H1 (cell line): Measurements from ENCODE around the gene CETN1. TPM values are rescaled to one million over a fixed set of nuclear protein-coding genes. Genes with fewer than 3 reads are reported as not detected.

Experiments used
- CTCF ChIA-PET: fragments of 300-600 bp; sonication (Branson Sonifier 250); formaldehyde crosslinking; loops from one replicate; lab custom pipeline; 2021; ENCODE audit not compliant: partially characterized antibody; lab: Charles Lee
- POLR2A ChIA-PET: fragments of 300-600 bp; sonication (Branson Sonifier 250); formaldehyde crosslinking; loops from one replicate; lab custom pipeline; 2021; ENCODE audit warnings: inconsistent platforms; ENCODE audit not compliant: partially characterized antibody; lab: Charles Lee
- DNase-seq, 2 experiments: peaks; one replicate each; pipeline versions ENCODE4 v3.0.0 to v3.0.0-alpha.2; 2010 to 2022; ENCODE audit warnings: low spot score in 2 of 2, low read depth in 1 of 2, mixed read lengths in 1 of 2
- FAIRE-seq: peaks from 2 replicates; lab custom pipeline; 2011; peaks lifted over from hg19 to GRCh38; lab: Jason Lieb, UNC
- H2AFZ ChIP-seq: 2 replicates; pipeline ENCODE4 v1.8.1; 2012; ENCODE audit warnings: low read length, inconsistent platforms
- H2AK5ac ChIP-seq: 2 replicates; pipeline ENCODE4 v1.6.1; 2013; ENCODE audit warnings: low read depth, low read length
- H2BK120ac ChIP-seq: replicated peaks from 2 replicates; pipeline ENCODE3; 2013; ENCODE audit warnings: low read depth, low read length, inconsistent platforms
- H2BK12ac ChIP-seq: 2 replicates; pipeline ENCODE4 v1.6.1; 2013; ENCODE audit warnings: low read depth, low read length
- H2BK15ac ChIP-seq: 2 replicates; pipeline ENCODE4 v1.6.1; 2013; ENCODE audit warnings: low read length
- H2BK20ac ChIP-seq: 2 replicates; pipeline ENCODE4 v1.6.1; 2013; ENCODE audit warnings: low read length
- H2BK5ac ChIP-seq: 2 replicates; pipeline ENCODE4 v1.6.1; 2013; ENCODE audit warnings: low read depth, low read length
- H3K14ac ChIP-seq: 2 replicates; pipeline ENCODE4 v1.6.1; 2013; ENCODE audit warnings: inconsistent platforms; ENCODE audit not compliant: insufficient read length
- H3K18ac ChIP-seq: 2 replicates; pipeline ENCODE4 v1.6.1; 2013; ENCODE audit warnings: low read length; ENCODE audit errors: extremely low read depth
- H3K23ac ChIP-seq: 2 replicates; pipeline ENCODE4 v1.6.1; 2013; ENCODE audit warnings: inconsistent platforms; ENCODE audit not compliant: insufficient read length
- H3K23me2 ChIP-seq: 2 replicates; pipeline ENCODE4 v1.6.1; 2013; ENCODE audit warnings: low read depth, low read length
- H3K27ac ChIP-seq: 2 replicates; pipeline ENCODE4 v1.6.1; 2011; ENCODE audit warnings: low read depth, low read length, inconsistent platforms
- H3K27me3 ChIP-seq, 4 experiments: replicated peaks in 1 of 4; 1 replicate in 1 of 4; 2 replicates in 3 of 4; pipeline versions ENCODE4 v1.6.1 to v1.8.1; 2011 to 2013; ENCODE audit warnings: low read length in 3 of 4, mild to moderate bottlenecking in 3 of 4, inconsistent platforms in 2 of 4, mixed read lengths in 2 of 4, moderate library complexity in 1 of 4; ENCODE audit not compliant: control insufficient read depth in 3 of 4, insufficient read depth in 3 of 4; ENCODE audit errors: extremely low read depth in 1 of 4
- H3K36me3 ChIP-seq, 4 experiments: 2 replicates each; pipeline versions ENCODE4 v1.6.1 to v1.8.1; 2011 to 2013; ENCODE audit warnings: mild to moderate bottlenecking in 4 of 4, low read length in 3 of 4, moderate library complexity in 2 of 4, control low read depth in 1 of 4, inconsistent platforms in 1 of 4; ENCODE audit not compliant: insufficient read depth in 4 of 4, control insufficient read depth in 2 of 4
- H3K4ac ChIP-seq: replicated peaks from 2 replicates; pipeline ENCODE3; 2013; ENCODE audit warnings: low read length, low read depth, mixed read lengths, inconsistent platforms; ENCODE audit not compliant: insufficient read length
- H3K4me1 ChIP-seq, 4 experiments: replicated peaks in 1 of 4; 1 replicate in 1 of 4; 2 replicates in 3 of 4; pipeline versions ENCODE4 v1.6.1 to v1.8.1; 2011 to 2013; ENCODE audit warnings: low read length in 3 of 4, inconsistent platforms in 2 of 4, mixed read lengths in 1 of 4; ENCODE audit not compliant: insufficient read depth in 4 of 4, control insufficient read depth in 3 of 4
- H3K4me2 ChIP-seq, 2 experiments: 2 replicates each; pipeline versions ENCODE4 v1.6.1 to v1.8.1; 2011 to 2013; ENCODE audit warnings: low read depth in 2 of 2, low read length in 2 of 2, control low read depth in 1 of 2, inconsistent platforms in 1 of 2, mild to moderate bottlenecking in 1 of 2; ENCODE audit not compliant: insufficient read depth in 1 of 2
- H3K4me3 ChIP-seq, 4 experiments: fragments of 200-600, 300-600 bp in 1 of 4; sonication (generic), shearing (Covaris generic), sonication (Bioruptor Twin) in 1 of 4; 2 replicates each; pipeline versions ENCODE4 v1.5.1 to v1.8.1; 2011 to 2016; ENCODE audit warnings: low read length in 4 of 4, low read depth in 3 of 4, control low read depth in 2 of 4, inconsistent platforms in 2 of 4, mild to moderate bottlenecking in 2 of 4, mixed read lengths in 1 of 4, moderate library complexity in 1 of 4; ENCODE audit not compliant: insufficient read depth in 2 of 4; ENCODE audit errors: extremely low read depth in 1 of 4
- H3K56ac ChIP-seq: replicated peaks from 2 replicates; pipeline ENCODE3; 2013; ENCODE audit warnings: low read depth, mild to moderate bottlenecking, mixed read lengths, low read length, inconsistent platforms; ENCODE audit not compliant: insufficient read length
- H3K79me1 ChIP-seq: 2 replicates; pipeline ENCODE4 v1.6.1; 2013; ENCODE audit warnings: low read depth, low read length, control low read depth
- H3K79me2 ChIP-seq, 2 experiments: 2 replicates each; pipeline versions ENCODE4 v1.6.1 to v1.8.1; 2012 to 2013; ENCODE audit warnings: low read length in 2 of 2, mild to moderate bottlenecking in 2 of 2, inconsistent platforms in 1 of 2; ENCODE audit not compliant: insufficient read depth in 2 of 2, control insufficient read depth in 1 of 2
- H3K9ac ChIP-seq, 4 experiments: replicated peaks in 1 of 4; 1 replicate in 1 of 4; 2 replicates in 3 of 4; pipeline versions ENCODE4 v1.6.1 to v1.8.1; 2011 to 2013; ENCODE audit warnings: low read depth in 3 of 4, low read length in 3 of 4, control low read depth in 2 of 4, mild to moderate bottlenecking in 2 of 4, moderate library complexity in 2 of 4, inconsistent platforms in 1 of 4; ENCODE audit errors: extremely low read depth in 1 of 4
- H3K9me3 ChIP-seq, 2 experiments: 2 replicates each; pipeline versions ENCODE4 v1.6.1 to v1.8.1; 2012 to 2013; ENCODE audit warnings: mild to moderate bottlenecking in 2 of 2, moderate library complexity in 2 of 2, control low read depth in 1 of 2, inconsistent platforms in 1 of 2, low read depth in 1 of 2, low read length in 1 of 2, mixed read lengths in 1 of 2; ENCODE audit not compliant: insufficient read depth in 2 of 2
- H4K20me1 ChIP-seq, 2 experiments: replicated peaks in 1 of 2; 2 replicates each; pipeline versions ENCODE3 to v1.8.1; 2011 to 2013; ENCODE audit warnings: inconsistent platforms in 2 of 2, low read length in 2 of 2, mild to moderate bottlenecking in 1 of 2; ENCODE audit not compliant: insufficient read depth in 2 of 2, control insufficient read depth in 1 of 2
- H4K5ac ChIP-seq: 2 replicates; pipeline ENCODE4 v1.6.1; 2013; ENCODE audit warnings: low read length, low read depth, mixed read lengths, inconsistent platforms; ENCODE audit not compliant: insufficient read length
- H4K8ac ChIP-seq: 2 replicates; pipeline ENCODE4 v1.8.0; 2013; ENCODE audit warnings: mild to moderate bottlenecking, moderate library complexity, low read length, inconsistent platforms; ENCODE audit not compliant: insufficient read depth; ENCODE audit errors: extremely low read depth
- H4K91ac ChIP-seq: replicated peaks from 2 replicates; pipeline ENCODE3; 2013; ENCODE audit warnings: low read length, mixed read lengths, inconsistent platforms; ENCODE audit not compliant: insufficient read length
- RNF2 ChIP-seq: fragments of 200-900, 300-1000 bp; sonication (generic); IDR thresholded peaks from 2 replicates; pipeline ENCODE4 v1.7.1; 2016; ENCODE audit warnings: borderline replicate concordance, low read depth, mild to moderate bottlenecking, antibody characterized with exemption, low read length; ENCODE audit not compliant: poor library complexity, severe bottlenecking; ENCODE audit errors: missing control alignments
- TCF12 ChIP-seq: IDR thresholded peaks from 2 replicates; pipeline ENCODE4 v1.6.1; 2011; ENCODE audit warnings: low read depth, mild to moderate bottlenecking, low read length
- WGBS, 2 experiments: shearing (Covaris generic) in 1 of 2; methylation state at CpG; one replicate each; pipeline versions ENCODE4 v1.1.6 to v1.1.7; 2013 to 2015; ENCODE audit warnings: low lambda C conversion rate in 2 of 2, mixed read lengths in 2 of 2, inconsistent platforms in 1 of 2, low coverage in 1 of 2, missing lambda C conversion rate in 1 of 2; ENCODE audit not compliant: insufficient replicate concordance in 2 of 2, insufficient coverage in 1 of 2, insufficient read length in 1 of 2; ENCODE audit errors: extremely low coverage in 1 of 2, missing lambda C conversion rate in 1 of 2; 5-methylcytosine and 5-hydroxymethylcytosine counted together
- polyA plus RNA-seq, 7 experiments: library from polyadenylated mRNA; depleted of rRNA in 3 of 7; stranded (reverse) in 5 of 7; unstranded in 2 of 7; fragments of >200 nt in 5 of 7; fragments of 200-250 nt in 2 of 7; gene quantifications; 1 replicate in 5 of 7; 2 replicates in 1 of 7; 4 replicates in 1 of 7; pipeline versions ENCODE4 v1.2.1 to v1.2.3, GENCODE V29; 2011 to 2013; ENCODE audit warnings: missing spikeins in 2 of 7, mixed read lengths in 2 of 7
- total RNA-seq: library from RNA; stranded (reverse); fragmentation: NEBNext Ultra II Directional; extraction: Animal tissue kit (Norgen Biotek cat#: 25700); gene quantifications from 2 replicates; pipeline ENCODE4 v1.2.1, GENCODE V29; 2021

Gene CETN1
- total and polyA plus RNA-seq, 2 of the 8 experiments (the other 6 are each of a cell fraction or from before 2014, with no cell fraction given): not detected

- no peak for TF ChIP-seq RNF2
- TF ChIP-seq TCF12: no peak
- TF ChIP-seq, all 59 proteins: peak for 0
- no peak overlapping the region for H2BK5ac ChIP-seq
- no peak overlapping the region for H4K5ac ChIP-seq
- FAIRE-seq (peak; percentile 19), DNase-seq (no peak)
- H3K79me1 ChIP-seq: no peaks in the 10 kb centered on the region
- ChIA-PET CTCF (interaction anchor here (0.6 to 1.5 kb wide), 10 partner anchors 13 to 155 kb away, joined by 3 to 4 read pairs (median 3); partner anchors contain the start of gene CLUL1), POLR2A (no interaction called here)
- no peaks in the 10 kb centered on the region for H3K79me2 ChIP-seq
- H2AFZ ChIP-seq: no peak overlapping the region
- H2BK20ac ChIP-seq: peak overlapping the region; percentile 19; the same call in 1 of the 2 replicates
- no peak overlapping the region for H2BK12ac ChIP-seq
- H4K20me1 ChIP-seq: no peaks in the 10 kb centered on the region
- H3K56ac ChIP-seq: no peak overlapping the region
- H3K18ac ChIP-seq: no peak overlapping the region
- H3K27ac ChIP-seq: no peak overlapping the region
- H4K91ac ChIP-seq: no peak overlapping the region
- peaks cover 0 to 4% of the 10 kb centered on the region in 2 experiments; a peak in 1 of 4 replicates for H3K9me3 ChIP-seq
- H3K9ac ChIP-seq: no peak overlapping the region
- H3K14ac ChIP-seq: no peak overlapping the region
- no peak overlapping the region for H3K4ac ChIP-seq
- H4K8ac ChIP-seq: no peak overlapping the region
- WGBS, 2 experiments: 88% methylated on average over 4 of the region's 4 CpGs; no CpG with 5 or more reads in 1 of the 2 experiments
- no peaks in the 10 kb centered on the region for H3K23me2 ChIP-seq
- no peak overlapping the region for H2BK15ac ChIP-seq
- H2BK120ac ChIP-seq: no peak overlapping the region
- H3K23ac ChIP-seq: no peak overlapping the region
- H3K36me3 ChIP-seq: no peaks in the 10 kb centered on the region; a peak in 1 of 8 replicates
- peaks cover 5 to 22% (median 20%) of the 10 kb centered on the region in 4 experiments; a peak in 5 of 7 replicates for H3K4me1 ChIP-seq
- no peak overlapping the region for H2AK5ac ChIP-seq
- H3K4me3 ChIP-seq: no peak overlapping the region
- no peaks in the 10 kb centered on the region for H3K27me3 ChIP-seq
- no peak overlapping the region for H3K4me2 ChIP-seq
These were observed 2.4 kb upstream of the CETN1 start for GRCh38 chr18:577643-578375.
